HG03558 (cell line): ENCODE results near the gene ITGA8.

Source experiments
- ATAC-seq: cut with Tn5 transposase; IDR thresholded peaks from one replicate; pipeline ENCODE4 v1.9.1; 2021; ENCODE audit warnings: moderate number of reproducible peaks; ENCODE audit not compliant: unreplicated experiment; ENCODE audit errors: extremely low read depth

Gene ITGA8

GRCh38 chr10:15526754-15527153 is 193.0 kb downstream of the ITGA8 start:
- ATAC-seq, result no peak

- no peak for ATAC-seq
Observed at GRCh38 chr10:15521328-15521903, 198.3 kb downstream of the ITGA8 start.

GRCh38 chr10:15518250-15518649 is 201.5 kb downstream of the ITGA8 start:
- ATAC-seq, result no peak

GRCh38 chr10:15516256-15517085 is 203.3 kb downstream of the ITGA8 start:
- no peak for ATAC-seq

GRCh38 chr10:15515202-15515601 is 204.5 kb downstream of the ITGA8 start:
- no peak for ATAC-seq

- ATAC-seq, result no peak
Observed at GRCh38 chr10:15510963-15511362, 208.8 kb downstream of the ITGA8 start.

GRCh38 chr10:15505329-15505728 is 214.4 kb downstream of the ITGA8 start:
- no peak for ATAC-seq

GRCh38 chr10:15504101-15504840 is 215.5 kb downstream of the ITGA8 start:
- no peak for ATAC-seq

GRCh38 chr10:15494850-15495506 is 224.7 kb downstream of the ITGA8 start:
- no peak for ATAC-seq

GRCh38 chr10:15491856-15492642 is 227.7 kb downstream of the ITGA8 start:
- no peak for ATAC-seq

- no peak for ATAC-seq
Observed at GRCh38 chr10:15489431-15489830, 230.3 kb downstream of the ITGA8 start.

GRCh38 chr10:15487376-15487775 is 232.3 kb downstream of the ITGA8 start:
- no peak for ATAC-seq

- no peak for ATAC-seq
Observed at GRCh38 chr10:15486404-15486803, 233.3 kb downstream of the ITGA8 start.

- no peak for ATAC-seq
Observed at GRCh38 chr10:15485684-15486316, 233.9 kb downstream of the ITGA8 start.

GRCh38 chr10:15485027-15485426 is 234.7 kb downstream of the ITGA8 start:
- ATAC-seq, result no peak

- ATAC-seq, result no peak
Observed at GRCh38 chr10:15484128-15484527, 235.6 kb downstream of the ITGA8 start.

- no peak for ATAC-seq
Observed at GRCh38 chr10:15483215-15484075, 236.3 kb downstream of the ITGA8 start.

- ATAC-seq, result no peak
Observed at GRCh38 chr10:15482156-15482555, 237.6 kb downstream of the ITGA8 start.

GRCh38 chr10:15478950-15479349 is 240.8 kb downstream of the ITGA8 start:
- no peak for ATAC-seq
